ENCODE measurements around the gene PPP4R3A.

DNA sequence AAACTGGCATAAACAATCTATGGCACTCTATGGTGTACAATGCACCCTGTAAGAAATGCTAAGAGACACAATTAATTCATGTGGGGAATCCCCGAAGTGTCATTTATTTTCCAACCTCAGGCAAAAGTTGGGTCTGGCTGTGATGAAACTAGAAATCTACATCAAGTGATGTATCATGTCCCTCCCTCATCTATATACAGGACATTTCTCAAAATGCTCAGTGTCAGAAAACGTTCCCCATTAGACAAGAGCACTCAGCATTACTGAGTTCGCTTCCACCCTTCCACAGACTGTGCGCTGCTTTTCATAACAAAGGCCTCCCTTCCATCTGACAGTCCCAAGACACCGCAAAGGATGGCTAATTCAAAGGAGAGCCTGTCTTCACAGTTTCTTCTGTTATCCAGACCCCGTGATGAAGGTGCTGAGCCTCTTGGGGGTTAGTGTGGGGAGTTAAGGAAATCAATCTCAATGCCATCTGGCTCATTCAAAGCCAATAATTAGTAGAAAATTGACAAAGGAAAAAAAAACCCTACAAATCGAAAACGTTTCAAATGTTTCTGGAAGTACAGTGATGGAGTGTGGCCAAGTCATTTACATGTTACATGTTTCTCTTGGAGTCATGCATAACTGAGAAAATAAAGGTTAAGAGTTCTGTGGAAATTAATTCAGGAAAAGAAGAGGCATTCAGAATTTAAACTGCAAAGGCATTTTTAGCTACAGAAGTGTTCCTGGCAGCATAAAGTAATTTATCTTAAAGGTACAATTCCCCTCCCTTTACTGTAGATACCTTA is 100.0 kb downstream of the PPP4R3A start:
- TF ChIP-seq POLR2A (IDR thresholded peaks at IDR 0.05), result no peak
- TF ChIP-seq CTCF (IDR thresholded peaks at IDR 0.05), result no peak

Measured in testis (tissue), 2 donors.